ENCODE measurements around the gene RPLP2.

DNA sequence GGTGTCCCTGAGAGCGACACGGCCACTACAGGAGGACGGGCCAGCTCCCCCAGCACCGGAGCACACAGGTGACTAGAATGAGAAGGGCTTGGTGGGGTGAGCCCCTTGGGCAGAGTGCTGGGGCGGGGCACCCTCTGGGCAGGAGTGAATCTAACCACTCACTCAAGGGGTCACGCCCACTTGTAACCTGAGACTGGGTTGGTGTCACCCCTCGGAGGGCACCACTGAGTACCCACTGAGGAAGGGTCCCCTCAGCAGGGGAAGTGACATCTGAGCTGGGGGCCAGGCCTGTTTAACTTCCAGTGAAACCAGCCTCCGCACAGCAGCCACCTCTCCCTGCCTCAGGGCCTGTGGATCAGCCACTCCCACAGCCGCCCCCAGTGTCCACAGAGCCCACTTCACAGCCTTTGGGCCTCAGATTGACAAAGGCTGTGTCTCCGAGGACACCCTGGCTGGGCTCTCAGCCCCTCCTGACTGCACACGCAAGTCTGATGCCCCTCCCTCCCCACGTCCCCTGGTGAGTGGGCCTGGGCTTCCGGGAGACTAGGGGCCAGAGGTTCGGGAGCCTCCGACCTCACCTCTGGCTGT is 38.1 kb upstream of the RPLP2 start:
- TF ChIP-seq, protein P1, sequence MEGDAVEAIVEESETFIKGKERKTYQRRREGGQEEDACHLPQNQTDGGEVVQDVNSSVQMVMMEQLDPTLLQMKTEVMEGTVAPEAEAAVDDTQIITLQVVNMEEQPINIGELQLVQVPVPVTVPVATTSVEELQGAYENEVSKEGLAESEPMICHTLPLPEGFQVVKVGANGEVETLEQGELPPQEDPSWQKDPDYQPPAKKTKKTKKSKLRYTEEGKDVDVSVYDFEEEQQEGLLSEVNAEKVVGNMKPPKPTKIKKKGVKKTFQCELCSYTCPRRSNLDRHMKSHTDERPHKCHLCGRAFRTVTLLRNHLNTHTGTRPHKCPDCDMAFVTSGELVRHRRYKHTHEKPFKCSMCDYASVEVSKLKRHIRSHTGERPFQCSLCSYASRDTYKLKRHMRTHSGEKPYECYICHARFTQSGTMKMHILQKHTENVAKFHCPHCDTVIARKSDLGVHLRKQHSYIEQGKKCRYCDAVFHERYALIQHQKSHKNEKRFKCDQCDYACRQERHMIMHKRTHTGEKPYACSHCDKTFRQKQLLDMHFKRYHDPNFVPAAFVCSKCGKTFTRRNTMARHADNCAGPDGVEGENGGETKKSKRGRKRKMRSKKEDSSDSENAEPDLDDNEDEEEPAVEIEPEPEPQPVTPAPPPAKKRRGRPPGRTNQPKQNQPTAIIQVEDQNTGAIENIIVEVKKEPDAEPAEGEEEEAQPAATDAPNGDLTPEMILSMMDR (conservative IDR thresholded peaks at IDR 0.05; ENCODE audit: low read depth, low read length) = no peak
- TF ChIP-seq EZH2 (IDR thresholded peaks at IDR 0.05; ENCODE audit: borderline replicate concordance, low read depth, low read length, poor library complexity, severe bottlenecking) = no peak
